ENCODE data around the gene TRIP4.
"Not testable (repeated sequence)": the region's sequence is repeated elsewhere in the genome, so short reads cannot be mapped to it uniquely, and the experiment has no call there.

TRIP4 gene

GRCh38 chr15:64490598-64491259, 103.1 kb downstream of the TRIP4 start:
- no peak for DNase-seq

- DNase-seq, result no peak
Measured at GRCh38 chr15:64493641-64494040, 106.0 kb downstream of the TRIP4 start.

- not testable (repeated sequence) for DNase-seq
Measured at GRCh38 chr15:64495968-64496367, 108.3 kb downstream of the TRIP4 start.

GRCh38 chr15:64500695-64501395, 113.2 kb downstream of the TRIP4 start:
- no peak for DNase-seq

GRCh38 chr15:64501396-64501715, 113.7 kb downstream of the TRIP4 start:
- no peak for DNase-seq

GRCh38 chr15:64502151-64502550, 114.5 kb downstream of the TRIP4 start:
- DNase-seq, result no peak

- no peak for DNase-seq
Measured at GRCh38 chr15:64502551-64502950, 114.9 kb downstream of the TRIP4 start.

GRCh38 chr15:64503197-64503596, 115.6 kb downstream of the TRIP4 start:
- peak; percentile 22 for DNase-seq

- DNase-seq, result no peak
Measured at GRCh38 chr15:64503640-64504039, 116.0 kb downstream of the TRIP4 start.

Measured in fibroblast of skin of scalp (primary cell).